Measurements from ENCODE around the gene KRT1.

KRT1 gene

GRCh38 chr12:52636592-52637258 is 43.5 kb downstream of the KRT1 start:
- Histone ChIP-seq H3K27ac (ENCODE audit: low read depth, low read length) (no peak overlapping the region), H3K4me3 (ENCODE audit: low read depth, low read length) (no peak overlapping the region), H2AFZ (ENCODE audit: low read length, unreplicated experiment) (no peak overlapping the region), H3K79me2 (ENCODE audit: control insufficient read depth, insufficient read depth, low read length, unreplicated experiment) (no peaks in the 10 kb centered on the region), H3K36me3 (ENCODE audit: insufficient read depth, low read length) (no peaks in the 10 kb centered on the region), H3K4me1 (ENCODE audit: control insufficient read depth, insufficient read depth, low read length, unreplicated experiment) (no peaks in the 10 kb centered on the region), H3K27me3 (ENCODE audit: insufficient read depth, low read length) (peaks cover 87% of the 10 kb centered on the region)

- H3K79me2 ChIP-seq (ENCODE audit: control insufficient read depth, insufficient read depth, low read length, unreplicated experiment), result no peaks in the 10 kb centered on the region
- H2AFZ ChIP-seq (ENCODE audit: low read length, unreplicated experiment), result no peak overlapping the region
- H3K27ac ChIP-seq (ENCODE audit: low read depth, low read length), result no peak overlapping the region
- H3K36me3 ChIP-seq (ENCODE audit: insufficient read depth, low read length), result no peaks in the 10 kb centered on the region
- H3K27me3 ChIP-seq (ENCODE audit: insufficient read depth, low read length), result peaks cover 87% of the 10 kb centered on the region
- H3K4me1 ChIP-seq (ENCODE audit: control insufficient read depth, insufficient read depth, low read length, unreplicated experiment), result no peaks in the 10 kb centered on the region
- no peak overlapping the region for H3K4me3 ChIP-seq (ENCODE audit: low read depth, low read length)
Observed at GRCh38 chr12:52636189-52636588, 44.0 kb downstream of the KRT1 start.

GRCh38 chr12:52634266-52635056 is 45.7 kb downstream of the KRT1 start:
- Histone ChIP-seq H3K4me3 (ENCODE audit: low read depth, low read length) (no peak overlapping the region), H2AFZ (ENCODE audit: low read length, unreplicated experiment) (no peak overlapping the region), H3K36me3 (ENCODE audit: insufficient read depth, low read length) (no peaks in the 10 kb centered on the region), H3K27ac (ENCODE audit: low read depth, low read length) (no peak overlapping the region), H3K4me1 (ENCODE audit: control insufficient read depth, insufficient read depth, low read length, unreplicated experiment) (no peaks in the 10 kb centered on the region), H3K79me2 (ENCODE audit: control insufficient read depth, insufficient read depth, low read length, unreplicated experiment) (no peaks in the 10 kb centered on the region), H3K27me3 (ENCODE audit: insufficient read depth, low read length) (peaks cover 89% of the 10 kb centered on the region)

GRCh38 chr12:52633383-52633782 is 46.8 kb downstream of the KRT1 start:
- H3K4me3 ChIP-seq (ENCODE audit: low read depth, low read length), result no peak overlapping the region
- H2AFZ ChIP-seq (ENCODE audit: low read length, unreplicated experiment), result no peak overlapping the region
- no peaks in the 10 kb centered on the region for H3K79me2 ChIP-seq (ENCODE audit: control insufficient read depth, insufficient read depth, low read length, unreplicated experiment)
- no peaks in the 10 kb centered on the region for H3K36me3 ChIP-seq (ENCODE audit: insufficient read depth, low read length)
- peaks cover 89% of the 10 kb centered on the region for H3K27me3 ChIP-seq (ENCODE audit: insufficient read depth, low read length)
- H3K27ac ChIP-seq (ENCODE audit: low read depth, low read length), result no peak overlapping the region
- H3K4me1 ChIP-seq (ENCODE audit: control insufficient read depth, insufficient read depth, low read length, unreplicated experiment), result no peaks in the 10 kb centered on the region

GRCh38 chr12:52632656-52633055 is 47.6 kb downstream of the KRT1 start:
- no peak overlapping the region for H3K27ac ChIP-seq (ENCODE audit: low read depth, low read length)
- no peaks in the 10 kb centered on the region for H3K4me1 ChIP-seq (ENCODE audit: control insufficient read depth, insufficient read depth, low read length, unreplicated experiment)
- no peaks in the 10 kb centered on the region for H3K79me2 ChIP-seq (ENCODE audit: control insufficient read depth, insufficient read depth, low read length, unreplicated experiment)
- H3K36me3 ChIP-seq (ENCODE audit: insufficient read depth, low read length), result no peaks in the 10 kb centered on the region
- H2AFZ ChIP-seq (ENCODE audit: low read length, unreplicated experiment), result no peak overlapping the region
- no peak overlapping the region for H3K4me3 ChIP-seq (ENCODE audit: low read depth, low read length)
- peaks cover 93% of the 10 kb centered on the region for H3K27me3 ChIP-seq (ENCODE audit: insufficient read depth, low read length)

GRCh38 chr12:52631676-52632459 is 48.3 kb downstream of the KRT1 start:
- no peaks in the 10 kb centered on the region for H3K79me2 ChIP-seq (ENCODE audit: control insufficient read depth, insufficient read depth, low read length, unreplicated experiment)

GRCh38 chr12:52631264-52631663 is 48.9 kb downstream of the KRT1 start:
- no peak overlapping the region for H3K4me3 ChIP-seq (ENCODE audit: low read depth, low read length)
- no peak overlapping the region for H3K27ac ChIP-seq (ENCODE audit: low read depth, low read length)
- H3K36me3 ChIP-seq (ENCODE audit: insufficient read depth, low read length), result no peaks in the 10 kb centered on the region
- no peak overlapping the region for H2AFZ ChIP-seq (ENCODE audit: low read length, unreplicated experiment)
- H3K27me3 ChIP-seq (ENCODE audit: insufficient read depth, low read length), result peaks cover 95% of the 10 kb centered on the region
- no peaks in the 10 kb centered on the region for H3K79me2 ChIP-seq (ENCODE audit: control insufficient read depth, insufficient read depth, low read length, unreplicated experiment)
- H3K4me1 ChIP-seq (ENCODE audit: control insufficient read depth, insufficient read depth, low read length, unreplicated experiment), result no peaks in the 10 kb centered on the region

More at GRCh38 chr12:52631676-52632459, 48.3 kb downstream of the KRT1 start:
- no peak overlapping the region for H2AFZ ChIP-seq (ENCODE audit: low read length, unreplicated experiment)
- no peaks in the 10 kb centered on the region for H3K4me1 ChIP-seq (ENCODE audit: control insufficient read depth, insufficient read depth, low read length, unreplicated experiment)
- no peaks in the 10 kb centered on the region for H3K36me3 ChIP-seq (ENCODE audit: insufficient read depth, low read length)
- H3K27ac ChIP-seq (ENCODE audit: low read depth, low read length), result no peak overlapping the region
- H3K27me3 ChIP-seq (ENCODE audit: insufficient read depth, low read length), result peaks cover 95% of the 10 kb centered on the region
- no peak overlapping the region for H3K4me3 ChIP-seq (ENCODE audit: low read depth, low read length)

GRCh38 chr12:52630599-52631200 is 49.5 kb downstream of the KRT1 start:
- Histone ChIP-seq H3K36me3 (ENCODE audit: insufficient read depth, low read length) (no peaks in the 10 kb centered on the region), H3K27ac (ENCODE audit: low read depth, low read length) (no peak overlapping the region), H3K4me3 (ENCODE audit: low read depth, low read length) (no peak overlapping the region), H3K4me1 (ENCODE audit: control insufficient read depth, insufficient read depth, low read length, unreplicated experiment) (no peaks in the 10 kb centered on the region), H3K79me2 (ENCODE audit: control insufficient read depth, insufficient read depth, low read length, unreplicated experiment) (no peaks in the 10 kb centered on the region), H3K27me3 (ENCODE audit: insufficient read depth, low read length) (peaks cover 95% of the 10 kb centered on the region), H2AFZ (ENCODE audit: low read length, unreplicated experiment) (no peak overlapping the region)

- H3K27ac ChIP-seq (ENCODE audit: low read depth, low read length), result no peak overlapping the region
- no peak overlapping the region for H2AFZ ChIP-seq (ENCODE audit: low read length, unreplicated experiment)
- H3K27me3 ChIP-seq (ENCODE audit: insufficient read depth, low read length), result peaks cover 98% of the 10 kb centered on the region
- no peaks in the 10 kb centered on the region for H3K4me1 ChIP-seq (ENCODE audit: control insufficient read depth, insufficient read depth, low read length, unreplicated experiment)
- H3K36me3 ChIP-seq (ENCODE audit: insufficient read depth, low read length), result no peaks in the 10 kb centered on the region
- no peak overlapping the region for H3K4me3 ChIP-seq (ENCODE audit: low read depth, low read length)
- no peaks in the 10 kb centered on the region for H3K79me2 ChIP-seq (ENCODE audit: control insufficient read depth, insufficient read depth, low read length, unreplicated experiment)
Observed at GRCh38 chr12:52630008-52630500, 50.2 kb downstream of the KRT1 start.

- Histone ChIP-seq H3K27ac (ENCODE audit: low read depth, low read length) (no peak overlapping the region), H2AFZ (ENCODE audit: low read length, unreplicated experiment) (no peak overlapping the region), H3K4me1 (ENCODE audit: control insufficient read depth, insufficient read depth, low read length, unreplicated experiment) (no peaks in the 10 kb centered on the region), H3K79me2 (ENCODE audit: control insufficient read depth, insufficient read depth, low read length, unreplicated experiment) (no peaks in the 10 kb centered on the region), H3K36me3 (ENCODE audit: insufficient read depth, low read length) (no peaks in the 10 kb centered on the region), H3K4me3 (ENCODE audit: low read depth, low read length) (no peak overlapping the region), H3K27me3 (ENCODE audit: insufficient read depth, low read length) (peaks cover 98% of the 10 kb centered on the region)
Observed at GRCh38 chr12:52629281-52630007, 50.8 kb downstream of the KRT1 start.

Data from ACC112 (cell line).